Measurements from ENCODE around the gene TXNRD2.

TXNRD2 gene

DNA sequence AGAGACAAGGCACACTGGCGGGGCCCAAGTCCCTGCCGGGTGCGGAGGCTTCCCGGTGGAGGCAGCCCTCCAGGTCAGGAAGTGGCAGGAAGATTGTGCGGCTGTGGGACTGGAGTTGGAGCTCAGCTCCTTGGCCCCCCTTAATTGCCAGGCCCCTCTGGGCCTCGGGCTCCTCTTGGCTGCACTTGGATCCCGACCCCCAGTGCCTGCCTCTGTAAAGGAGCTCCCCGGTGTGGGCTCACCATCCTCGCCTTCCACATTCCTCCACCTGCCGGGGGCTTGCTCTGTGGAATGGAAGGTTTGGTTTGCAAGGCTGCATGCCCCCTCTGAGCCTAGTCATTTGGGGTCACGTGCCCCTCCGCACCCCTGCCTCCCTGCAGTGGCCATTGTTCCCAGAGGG lies 38.1 kb downstream of the TXNRD2 start:
- no peak for DNase-seq

DNA sequence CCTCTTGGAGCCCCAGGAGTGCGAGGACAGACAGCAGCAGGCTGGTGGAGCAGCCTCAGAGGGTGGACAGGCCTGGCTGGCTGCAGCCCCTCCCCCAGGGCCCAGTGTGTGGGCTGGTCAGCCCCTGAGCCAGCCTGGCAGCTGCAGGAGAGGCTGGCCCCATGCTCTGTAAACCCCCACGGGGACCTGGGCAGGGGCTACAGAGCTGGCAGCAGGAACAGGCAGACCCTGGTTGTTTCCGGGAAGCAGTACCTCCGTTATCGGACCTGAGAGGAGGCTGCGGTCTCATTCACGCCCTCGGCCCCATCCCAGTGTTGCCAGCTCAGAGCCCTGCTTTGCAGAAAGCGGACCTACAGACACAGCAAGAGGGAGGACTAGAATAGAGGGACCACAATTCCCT lies 38.6 kb downstream of the TXNRD2 start:
- DNase-seq = no peak

DNA sequence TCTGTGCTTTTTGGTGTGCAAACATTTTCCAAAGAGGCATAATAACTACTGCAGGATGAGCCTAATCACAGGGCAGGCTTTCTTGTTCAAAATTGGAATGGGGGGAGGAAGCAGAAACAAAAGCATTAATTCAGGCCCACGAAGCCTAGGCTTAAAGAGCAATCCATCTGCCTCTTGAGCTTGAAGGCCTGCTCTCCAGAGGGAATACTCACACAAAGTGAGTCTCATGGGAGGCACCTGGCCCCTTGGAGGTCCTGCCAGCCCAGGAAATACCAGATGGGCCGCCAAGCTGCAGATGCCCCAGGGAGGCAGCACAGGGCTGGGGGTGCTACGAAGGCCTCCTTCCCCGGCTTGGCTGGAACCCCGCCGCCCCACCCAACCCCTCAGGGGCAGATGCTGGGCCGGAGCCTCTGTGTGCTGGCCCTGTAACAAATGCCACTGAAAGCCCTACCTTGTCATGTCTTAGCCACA lies 39.3 kb downstream of the TXNRD2 start:
- DNase-seq = no peak

DNA sequence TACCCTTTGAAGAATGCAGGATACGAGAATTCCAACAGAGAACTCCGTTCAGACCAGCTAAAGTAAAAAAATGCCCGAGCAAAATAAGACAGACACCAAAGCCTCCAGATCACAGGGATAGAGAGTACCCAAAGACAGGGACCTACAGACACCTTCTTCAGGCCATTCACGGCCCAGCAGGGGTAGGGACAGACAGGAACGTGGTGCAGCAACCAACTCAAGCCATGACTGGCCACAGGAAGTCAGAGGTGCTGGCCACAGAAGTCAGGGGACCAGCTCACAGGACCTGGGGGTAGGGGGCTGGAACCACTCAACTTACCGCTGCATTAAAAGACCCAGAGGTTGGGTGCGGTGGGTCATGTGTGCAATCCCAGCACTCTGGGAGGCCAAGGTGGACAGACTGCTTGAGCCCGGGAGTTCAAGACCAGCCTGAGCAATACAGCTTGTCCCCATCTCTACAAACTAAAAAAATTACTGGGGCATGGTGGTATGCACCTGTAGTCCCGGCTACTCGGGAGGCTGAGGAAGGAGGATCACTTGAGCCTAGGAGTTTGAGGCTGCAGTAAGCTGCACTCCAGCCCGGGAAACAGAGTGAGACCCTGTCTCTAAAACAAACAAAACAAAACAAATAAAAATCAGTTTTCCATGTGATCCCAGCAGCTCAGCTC lies 39.9 kb downstream of the TXNRD2 start:
- no peak for DNase-seq

DNA sequence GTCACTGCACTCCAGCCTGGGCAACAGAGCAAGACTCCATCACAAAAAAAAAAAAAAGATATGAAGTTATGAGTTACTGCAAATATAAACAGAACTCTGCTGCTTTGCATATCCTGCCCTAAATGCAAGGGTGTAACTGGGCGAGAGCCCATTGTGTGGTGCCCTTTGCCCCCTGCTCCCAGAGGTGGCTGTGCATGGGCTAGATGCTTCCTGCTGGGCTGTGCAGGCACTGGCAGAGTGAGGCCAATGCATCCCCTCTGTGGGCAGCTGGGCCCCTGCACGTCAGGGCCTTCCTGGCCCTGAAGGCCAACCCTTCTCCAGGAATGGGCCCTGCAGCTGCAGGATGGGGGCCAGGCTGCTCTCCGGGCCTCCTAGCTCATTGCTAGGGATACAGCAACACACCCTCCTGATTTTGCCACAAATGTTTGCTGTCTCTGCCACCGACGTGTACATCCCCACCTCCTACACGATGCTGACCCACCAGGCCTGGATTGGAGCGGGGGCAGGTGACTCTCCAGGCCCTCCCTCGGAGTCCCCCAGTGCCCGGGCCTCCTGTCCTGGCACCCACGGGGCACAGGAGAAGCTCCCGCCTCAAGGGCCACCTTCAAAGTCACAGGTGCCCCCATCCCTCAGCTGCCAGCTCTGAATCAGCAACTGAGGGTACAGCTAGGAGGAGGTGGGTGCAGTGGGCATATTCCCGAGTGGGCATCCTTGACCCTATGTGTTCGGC lies 40.7 kb downstream of the TXNRD2 start:
- DNase-seq = no peak

DNA sequence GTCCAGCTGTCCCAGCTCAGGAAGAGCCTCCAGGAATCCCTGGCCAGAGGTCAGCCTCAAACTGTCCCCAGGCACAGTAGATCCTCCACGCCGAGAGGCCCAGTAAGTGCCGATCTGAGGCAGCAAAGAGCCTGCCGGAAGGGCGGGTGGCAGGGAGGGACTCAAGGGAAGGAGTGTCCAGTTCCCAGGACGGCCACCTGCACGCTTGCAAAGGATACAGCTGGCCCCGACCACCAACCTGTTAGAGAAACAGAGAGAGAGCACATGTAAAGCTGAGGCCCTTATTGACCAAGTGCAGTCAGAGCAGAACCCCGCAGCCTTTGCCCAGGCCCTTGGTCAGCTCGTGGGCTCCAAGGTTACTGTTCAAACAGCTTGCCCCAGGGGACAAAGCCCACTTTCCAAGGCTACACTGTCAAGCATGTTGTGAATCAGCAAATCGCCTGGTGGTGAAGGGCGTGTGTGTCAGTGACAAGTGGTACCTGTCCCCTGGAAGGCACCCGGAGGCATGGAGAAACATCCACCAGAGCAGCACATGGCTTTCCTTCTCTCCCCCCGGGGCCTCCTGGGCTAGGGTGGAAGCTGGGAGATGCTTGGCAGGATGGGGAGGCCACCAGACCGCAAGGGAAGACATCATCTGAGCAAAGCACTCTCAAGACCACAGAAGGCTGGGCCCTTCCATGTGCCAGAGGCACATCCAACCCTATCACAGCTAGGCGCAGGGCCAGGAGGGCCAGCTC lies 42.6 kb downstream of the TXNRD2 start:
- no peak for DNase-seq

DNA sequence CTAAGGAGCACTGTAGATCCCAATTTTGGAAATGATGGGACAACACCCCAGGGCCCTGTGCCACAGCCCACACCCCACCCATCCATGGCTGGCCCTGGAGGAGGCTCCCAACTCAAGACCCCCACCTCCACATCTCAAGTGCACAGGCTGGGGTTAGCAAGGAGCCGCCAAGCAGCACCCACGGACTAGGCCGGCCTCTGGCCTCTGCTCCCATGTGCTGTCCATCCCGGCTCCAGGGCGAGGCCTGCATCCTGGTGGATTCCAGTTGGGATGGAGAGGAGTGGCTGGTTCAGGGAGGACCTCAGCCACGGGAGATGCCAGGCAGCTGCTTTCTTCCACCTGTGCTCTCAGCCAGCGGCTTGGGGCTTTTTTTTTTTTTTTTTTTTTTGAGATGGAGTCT lies 43.5 kb downstream of the TXNRD2 start:
- no peak for DNase-seq

DNA sequence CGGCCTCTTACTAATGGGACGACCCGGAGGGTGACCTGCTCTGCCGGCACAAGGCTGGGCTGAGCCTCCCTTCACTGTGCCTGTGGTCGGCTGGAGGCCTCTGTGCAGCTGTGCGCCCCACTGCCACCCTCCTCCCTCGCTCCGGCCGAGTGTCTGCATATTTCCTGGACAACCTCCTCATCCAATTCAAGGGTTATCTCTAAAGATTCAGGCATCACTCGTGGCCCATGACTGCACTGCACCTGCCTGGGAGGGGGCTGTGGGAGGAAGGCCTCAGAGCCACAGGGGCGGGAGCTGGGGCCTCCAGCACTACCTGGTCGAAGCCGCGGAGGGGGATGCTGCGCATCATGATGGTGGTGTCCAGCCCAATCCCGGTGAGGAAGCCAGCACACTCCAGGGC lies 43.9 kb downstream of the TXNRD2 start:
- DNase-seq = no peak

DNA sequence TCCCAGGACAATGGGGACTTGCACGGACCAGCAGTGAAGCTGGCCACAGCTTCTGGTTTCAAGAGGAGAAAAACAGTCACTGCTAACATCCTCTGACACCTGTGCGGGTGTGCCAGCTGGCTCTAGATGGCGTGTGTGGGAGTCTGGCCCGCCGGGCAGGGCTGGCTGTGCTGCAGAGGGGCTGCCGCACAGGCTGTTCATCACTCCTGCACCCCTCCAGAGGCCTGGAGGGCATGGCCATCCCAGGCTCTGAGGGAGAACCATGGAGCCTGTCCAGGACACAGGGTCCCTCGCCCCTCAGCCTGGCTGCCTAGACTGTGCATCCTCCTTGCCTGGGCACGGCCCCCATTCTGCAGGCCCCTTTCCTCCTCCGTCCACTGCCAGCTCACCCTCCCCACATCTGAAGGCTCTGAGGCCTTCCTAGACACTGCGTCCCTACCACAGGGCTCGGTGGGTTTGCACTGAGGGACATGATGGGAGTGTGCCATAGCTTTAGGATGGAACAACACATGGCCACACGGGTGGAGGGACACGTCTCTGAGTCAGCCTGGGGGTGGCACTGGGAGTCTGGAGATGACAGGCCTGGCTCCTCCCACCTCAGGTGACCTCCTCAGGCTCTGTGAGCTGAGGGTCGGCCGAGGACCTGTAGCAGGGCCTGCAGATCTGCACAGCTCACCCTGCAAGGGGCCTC lies 44.8 kb downstream of the TXNRD2 start:
- no peak for DNase-seq

DNA sequence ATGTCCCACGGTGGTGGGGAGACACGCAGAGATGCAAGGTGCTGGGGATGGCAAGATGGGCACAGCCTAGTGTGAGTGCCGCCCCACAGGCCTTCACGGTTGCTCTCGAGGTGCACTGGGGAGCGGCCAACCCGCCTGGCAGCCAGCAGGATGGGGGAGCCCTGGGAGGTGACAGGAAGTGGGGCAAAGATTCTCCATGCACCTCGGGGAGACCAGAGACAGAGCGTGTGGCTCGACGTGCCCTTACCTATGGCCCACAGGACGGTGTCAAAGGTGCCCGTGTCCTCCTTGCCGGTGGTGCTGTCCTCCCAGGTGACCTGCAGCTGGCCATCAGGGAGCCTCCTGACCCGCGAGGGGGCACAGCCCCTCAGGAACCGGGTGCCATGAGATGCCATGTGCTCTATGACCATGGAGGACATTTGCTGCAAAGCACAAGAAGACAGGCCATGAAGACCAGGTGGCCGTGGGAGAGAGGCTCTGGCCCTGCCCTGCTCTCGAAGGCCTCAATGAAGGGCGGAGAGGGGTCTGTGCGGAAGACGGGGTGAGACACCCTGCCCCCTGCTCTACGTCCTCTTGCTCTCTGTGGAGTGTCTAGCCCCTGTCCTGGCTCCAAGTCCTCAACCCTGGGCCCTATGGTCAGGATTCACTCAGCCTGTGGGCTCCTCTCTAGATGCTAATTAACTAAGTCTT lies 46.3 kb downstream of the TXNRD2 start:
- DNase-seq = no peak

DNA sequence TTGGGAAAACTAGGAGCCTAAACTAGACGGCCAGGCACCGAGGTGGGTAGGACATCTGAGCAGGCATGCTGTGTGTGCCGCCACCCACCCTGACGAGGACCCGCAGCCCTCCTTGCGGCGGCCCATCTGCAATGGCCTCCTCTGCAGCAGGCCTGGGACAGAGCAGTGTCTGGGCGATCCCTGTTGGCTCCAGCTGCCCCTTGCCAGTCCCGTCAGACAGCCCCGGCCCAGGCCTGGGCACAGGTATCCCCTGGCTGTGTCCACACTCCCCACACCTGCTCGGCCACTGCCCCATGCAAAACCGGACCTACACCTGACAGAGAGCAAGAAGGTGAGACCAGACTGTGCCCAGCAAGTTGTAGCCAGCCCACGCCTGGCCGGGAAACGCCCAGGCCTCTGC lies 48.3 kb downstream of the TXNRD2 start:
- DNase-seq = no peak

DNA sequence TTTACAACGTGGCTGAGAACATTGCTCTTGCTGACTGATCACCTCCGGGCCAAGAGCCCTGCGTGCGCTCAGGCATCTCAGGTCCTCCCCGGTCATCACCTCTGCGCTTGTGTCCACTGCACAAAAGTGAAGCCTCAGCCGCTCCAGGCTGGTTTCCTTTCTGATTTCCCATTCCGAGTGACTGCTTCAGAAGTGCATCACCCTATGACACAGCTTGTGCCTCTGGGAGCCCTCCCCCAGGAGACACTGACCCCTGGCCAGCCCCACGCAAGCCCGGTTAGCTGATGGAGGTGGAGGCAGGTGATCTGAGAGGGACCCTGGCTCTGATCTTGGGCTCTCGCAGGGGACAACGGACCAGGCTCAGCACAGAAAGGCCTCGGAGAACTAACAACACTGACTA lies 48.7 kb downstream of the TXNRD2 start:
- DNase-seq = no peak

DNA sequence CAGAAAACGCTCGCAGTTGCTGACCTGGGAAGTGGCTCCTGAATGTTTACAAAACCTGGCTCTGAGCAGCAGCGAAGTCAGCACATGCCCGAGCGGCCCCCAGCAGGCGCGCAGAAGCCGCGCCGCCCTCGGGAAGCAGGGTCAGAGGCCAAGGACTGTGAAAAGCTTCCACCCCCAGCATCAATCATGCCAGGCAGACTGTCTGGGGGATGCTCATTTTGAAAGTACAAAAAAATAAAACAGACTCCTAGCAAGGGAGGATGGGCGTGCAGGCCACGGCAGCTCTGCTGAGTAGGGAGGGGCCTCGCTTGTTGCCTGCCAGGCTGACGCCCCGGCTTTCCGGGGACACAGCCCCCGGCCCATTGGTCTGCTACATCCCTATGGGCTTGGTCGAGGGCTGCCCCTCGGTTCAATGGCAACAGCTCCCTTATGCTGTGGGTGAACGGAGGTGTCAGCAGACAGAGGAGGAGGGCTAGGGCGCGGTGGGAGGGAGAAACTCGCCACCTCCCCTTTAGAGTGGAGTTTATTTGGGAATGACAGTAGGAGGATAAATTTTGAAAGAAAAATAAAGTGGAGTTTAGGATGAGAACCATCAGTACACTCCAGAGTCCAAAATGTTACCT lies 49.2 kb downstream of the TXNRD2 start:
- DNase-seq = peak; percentile 29 to 67 (median 37)

DNA sequence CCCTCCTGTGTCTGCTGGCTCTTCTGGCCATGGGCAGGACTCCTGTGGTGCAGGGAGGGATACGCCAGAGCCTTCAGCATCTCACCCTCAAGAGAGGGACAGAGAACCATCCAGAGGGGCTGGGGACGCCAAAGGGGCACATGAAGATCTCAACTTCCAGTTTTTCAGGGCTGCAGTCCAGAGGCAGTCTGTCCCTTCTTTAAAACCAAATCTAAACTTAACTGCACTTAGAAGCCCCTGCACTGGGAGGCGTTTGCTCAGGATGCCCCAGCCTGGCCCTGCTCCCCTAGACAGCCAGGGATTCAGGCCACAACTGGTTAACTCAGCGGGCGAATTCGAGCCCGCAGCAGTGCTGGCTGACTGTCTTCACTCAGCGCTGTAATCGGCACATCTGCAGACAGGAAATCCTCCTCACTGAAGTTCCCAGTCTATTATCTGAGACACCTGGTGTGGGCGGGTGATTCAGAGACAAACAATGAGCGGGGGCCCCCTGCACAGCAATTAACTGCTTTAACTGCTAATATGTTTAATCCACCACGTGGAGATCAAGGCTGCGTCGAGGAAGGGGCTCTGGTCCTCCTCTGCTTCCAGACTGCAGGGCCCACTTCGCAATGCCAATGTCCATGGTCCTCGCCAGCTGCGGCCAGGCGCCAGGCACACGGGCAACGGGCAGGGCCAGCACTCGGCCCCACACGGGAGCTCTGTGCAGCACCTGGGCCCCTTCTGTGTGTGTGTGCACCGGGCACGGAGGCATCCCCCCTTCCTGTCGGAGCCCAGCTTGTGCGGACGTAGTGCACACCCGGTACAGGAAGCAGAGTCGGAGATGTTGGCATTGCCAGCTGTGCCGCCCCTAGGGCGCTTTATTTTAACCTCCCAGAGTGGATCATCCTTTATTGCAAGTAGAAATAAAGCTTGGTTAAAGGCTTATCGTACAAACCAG lies 50.0 kb downstream of the TXNRD2 start:
- peak; percentile 50 to 80 (median 75) for DNase-seq

DNA sequence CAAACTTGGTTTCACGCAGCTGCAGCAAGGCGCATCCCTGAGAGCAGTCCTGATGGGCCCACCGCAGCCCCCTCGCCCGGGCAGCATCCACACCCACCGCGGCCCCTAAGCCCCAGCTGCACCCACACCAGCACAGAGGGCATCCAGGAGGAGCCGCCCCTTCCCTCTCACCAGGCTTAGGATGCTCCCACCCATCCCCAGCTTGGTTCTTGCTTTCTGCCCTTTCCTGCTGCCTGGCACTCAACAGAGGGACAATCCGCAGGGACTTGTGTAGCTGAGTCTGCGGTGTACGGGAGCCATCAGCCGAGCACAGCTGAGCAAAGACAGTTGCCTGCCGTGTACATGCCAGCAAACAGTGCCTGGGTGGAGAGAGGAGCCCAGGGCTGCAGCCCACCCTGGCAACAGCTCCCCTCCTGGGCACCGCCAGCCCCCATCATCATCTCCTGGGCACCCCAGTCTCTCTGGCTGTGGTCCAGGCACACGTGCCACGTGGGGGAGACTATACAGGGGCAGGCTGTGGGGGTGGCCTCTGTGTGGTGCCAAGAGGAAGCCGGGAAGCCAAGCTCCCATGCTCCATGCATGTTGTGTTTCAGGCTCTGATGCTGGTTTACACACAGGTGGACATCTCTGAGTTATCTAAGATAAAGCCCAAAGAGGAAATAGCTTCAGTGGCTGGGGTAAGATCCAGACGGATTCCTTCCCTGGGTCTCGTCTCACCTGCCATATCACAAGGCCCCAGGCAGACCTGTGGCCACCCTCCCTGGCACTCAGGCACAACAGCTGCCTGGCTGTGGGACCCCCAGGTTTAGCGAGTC lies 50.9 kb downstream of the TXNRD2 start:
- DNase-seq = no peak

DNA sequence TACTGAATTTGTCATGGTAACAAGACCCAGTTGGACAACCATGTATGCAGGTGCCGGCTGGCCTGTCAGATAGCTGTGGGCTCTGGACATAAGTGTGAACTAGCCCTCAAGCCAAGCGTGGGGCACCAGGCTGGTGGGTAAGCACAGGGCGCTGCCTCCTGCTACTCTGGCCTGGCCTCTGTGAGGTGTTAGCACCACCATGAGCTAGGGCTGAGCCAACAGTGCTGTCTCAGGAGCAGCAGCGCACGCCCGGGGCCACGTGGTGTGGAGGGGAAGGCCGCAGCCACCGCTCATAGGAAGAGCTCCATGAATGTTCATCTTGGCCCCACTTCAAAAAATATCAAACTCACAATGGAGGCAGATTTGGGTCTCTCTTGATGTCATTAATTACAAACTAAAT lies 51.7 kb downstream of the TXNRD2 start:
- peak in 1 of 5 donors; percentile 18 for DNase-seq

DNA sequence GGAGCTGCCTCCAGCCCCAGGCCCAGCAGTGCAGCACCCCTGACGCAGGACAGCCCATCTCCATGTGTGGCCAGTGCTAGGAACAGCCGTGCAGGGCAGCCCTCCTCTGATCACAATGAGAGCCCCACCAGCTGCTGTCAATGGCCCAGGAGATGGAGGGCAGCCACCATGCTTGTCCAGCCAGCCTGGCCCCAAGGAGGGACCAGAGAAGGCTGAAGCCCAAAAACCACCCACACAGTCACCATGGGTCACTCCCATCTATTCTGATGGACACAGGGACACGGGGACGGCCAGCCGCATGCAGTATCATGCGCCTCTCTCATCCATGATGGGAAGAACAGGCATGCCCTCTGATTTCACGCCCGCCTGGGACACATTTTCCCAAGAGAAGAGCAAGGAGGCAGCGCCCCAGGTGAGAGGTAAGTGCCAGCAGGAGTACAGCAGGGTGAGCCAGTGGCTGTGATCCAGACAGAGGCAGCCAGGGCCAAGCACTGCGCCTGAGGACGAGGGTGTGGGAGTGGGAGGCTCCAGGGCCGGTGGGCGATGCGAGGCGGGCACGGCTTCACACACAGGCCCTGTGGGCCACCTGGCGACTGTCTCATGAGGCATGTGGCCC lies 53.4 kb downstream of the TXNRD2 start:
- no peak for DNase-seq

DNA sequence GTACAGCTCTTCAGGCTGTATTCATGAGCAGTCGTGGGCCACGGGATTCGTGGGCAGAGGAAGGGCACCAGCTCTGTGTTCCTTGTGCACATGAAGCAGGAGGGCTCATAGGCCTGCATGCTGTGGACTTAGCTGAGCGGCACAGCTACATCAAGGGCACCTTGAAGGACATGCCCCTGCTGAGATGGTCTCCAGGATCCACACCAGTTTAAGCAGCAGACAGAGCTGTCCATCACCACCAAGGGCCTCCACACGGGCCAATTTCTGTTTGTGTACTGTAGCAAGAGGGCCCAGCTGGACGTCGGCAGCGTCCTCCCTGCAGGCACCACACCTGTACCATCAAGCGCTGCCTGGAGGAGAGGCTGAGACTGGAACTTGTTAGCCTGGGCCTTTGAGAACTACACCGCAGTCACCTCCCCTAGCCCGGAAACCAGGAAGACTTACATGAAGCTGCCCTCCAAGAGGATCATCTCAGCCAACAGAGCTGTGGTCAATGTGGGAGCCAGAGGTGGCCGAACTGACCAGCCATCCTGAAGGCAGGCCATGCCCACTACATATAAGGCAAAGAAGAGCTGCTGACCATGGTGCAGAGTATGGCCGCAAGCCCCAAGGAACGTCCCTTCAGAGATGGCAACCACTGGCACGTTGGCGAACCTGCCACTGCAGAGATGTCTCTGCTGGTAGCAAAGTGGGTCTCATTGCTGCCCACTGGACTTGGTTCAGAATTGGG lies 54.2 kb downstream of the TXNRD2 start:
- DNase-seq = no peak
